Measurements from ENCODE around the gene SPNS2.

The SPNS2 gene

GRCh38 chr17:4463818-4464476 is 34.7 kb upstream of the SPNS2 start:
- Mint-ChIP-seq H3K4me1 (peaks cover 5% of the 10 kb centered on the region), H3K9me3 (peaks cover 15% of the 10 kb centered on the region), H3K27me3 (ENCODE audit: low read depth) (peaks cover 9% of the 10 kb centered on the region), H3K4me3 (no peak overlapping the region), H3K27ac (no peak overlapping the region), H3K36me3 (ENCODE audit: low read depth) (no peaks in the 10 kb centered on the region)
- no peak for TF ChIP-seq CTCF (IDR thresholded peaks at IDR 0.05; ENCODE audit: unreplicated experiment in 3 of 3)

GRCh38 chr17:4465786-4466185 is 32.9 kb upstream of the SPNS2 start:
- no peak overlapping the region for H3K27ac Mint-ChIP-seq
- no peak for TF ChIP-seq CTCF (IDR thresholded peaks at IDR 0.05; ENCODE audit: unreplicated experiment in 3 of 3)
- no peaks in the 10 kb centered on the region for H3K36me3 Mint-ChIP-seq (ENCODE audit: low read depth)
- H3K4me1 Mint-ChIP-seq, result peaks cover 5% of the 10 kb centered on the region
- H3K9me3 Mint-ChIP-seq, result peaks cover 6% of the 10 kb centered on the region
- no peak overlapping the region for H3K4me3 Mint-ChIP-seq
- H3K27me3 Mint-ChIP-seq (ENCODE audit: low read depth), result peaks cover 12% of the 10 kb centered on the region

GRCh38 chr17:4467287-4467686 is 31.4 kb upstream of the SPNS2 start:
- Mint-ChIP-seq H3K27ac (no peak overlapping the region), H3K36me3 (ENCODE audit: low read depth) (no peaks in the 10 kb centered on the region), H3K4me3 (no peak overlapping the region), H3K27me3 (ENCODE audit: low read depth) (peaks cover 18% of the 10 kb centered on the region), H3K4me1 (peaks cover 5% of the 10 kb centered on the region), H3K9me3 (no peaks in the 10 kb centered on the region)
- TF ChIP-seq CTCF (IDR thresholded peaks at IDR 0.05; ENCODE audit: unreplicated experiment in 3 of 3), result no peak

- Mint-ChIP-seq H3K27ac (no peak overlapping the region), H3K4me3 (no peak overlapping the region), H3K9me3 (no peaks in the 10 kb centered on the region), H3K4me1 (no peaks in the 10 kb centered on the region), H3K27me3 (ENCODE audit: low read depth) (peaks cover 18% of the 10 kb centered on the region), H3K36me3 (ENCODE audit: low read depth) (no peaks in the 10 kb centered on the region)
- no peak for TF ChIP-seq CTCF (IDR thresholded peaks at IDR 0.05; ENCODE audit: unreplicated experiment in 3 of 3)
These were observed 29.1 kb upstream of the SPNS2 start for GRCh38 chr17:4469552-4469951.

GRCh38 chr17:4472286-4472685 is 26.4 kb upstream of the SPNS2 start:
- no peak for TF ChIP-seq CTCF (IDR thresholded peaks at IDR 0.05; ENCODE audit: unreplicated experiment in 3 of 3)
- Mint-ChIP-seq H3K27me3 (ENCODE audit: low read depth) (peaks cover 14% of the 10 kb centered on the region), H3K4me3 (no peak overlapping the region), H3K4me1 (peaks cover 14% of the 10 kb centered on the region), H3K36me3 (ENCODE audit: low read depth) (no peaks in the 10 kb centered on the region), H3K9me3 (no peaks in the 10 kb centered on the region), H3K27ac (peak overlapping the region in 1 of 3 experiments; percentile 18)

GRCh38 chr17:4474093-4474492 is 24.6 kb upstream of the SPNS2 start:
- no peak for TF ChIP-seq CTCF (IDR thresholded peaks at IDR 0.05; ENCODE audit: unreplicated experiment in 3 of 3)
- Mint-ChIP-seq H3K27me3 (ENCODE audit: low read depth) (peaks cover 9% of the 10 kb centered on the region), H3K9me3 (no peaks in the 10 kb centered on the region), H3K4me1 (peaks cover 22% of the 10 kb centered on the region), H3K36me3 (ENCODE audit: low read depth) (no peaks in the 10 kb centered on the region), H3K27ac (no peak overlapping the region), H3K4me3 (no peak overlapping the region)
